SK-MEL-5 (cell line): Measurements from ENCODE around the gene BUB1. TPM values are rescaled to one million over a fixed set of nuclear protein-coding genes. Genes with fewer than 3 reads are reported as not detected.

ENCODE experiments used
- DNase-seq: peaks from one replicate; pipeline ENCODE4 v3.0.0-alpha.2; 2016; ENCODE audit warnings: low read depth, low spot score
- in situ Hi-C: cut with HindIII; loops from 2 replicates; pipeline ENCODE4 v1.10.0; 2016; ENCODE audit warnings: low sequenced_read_pairs, high pct_unique_total_duplicates, low pct_unique_long_range_greater_than_20kb
- total RNA-seq: library from RNA; depleted of rRNA; stranded (reverse); fragments of >200 nt; shearing (Covaris generic); gene quantifications from 2 replicates; pipeline ENCODE4 v1.2.3, GENCODE V29; 2014

BUB1 gene
- total RNA-seq, 1 experiment from 2014 or later = 52.6 TPM

DNA sequence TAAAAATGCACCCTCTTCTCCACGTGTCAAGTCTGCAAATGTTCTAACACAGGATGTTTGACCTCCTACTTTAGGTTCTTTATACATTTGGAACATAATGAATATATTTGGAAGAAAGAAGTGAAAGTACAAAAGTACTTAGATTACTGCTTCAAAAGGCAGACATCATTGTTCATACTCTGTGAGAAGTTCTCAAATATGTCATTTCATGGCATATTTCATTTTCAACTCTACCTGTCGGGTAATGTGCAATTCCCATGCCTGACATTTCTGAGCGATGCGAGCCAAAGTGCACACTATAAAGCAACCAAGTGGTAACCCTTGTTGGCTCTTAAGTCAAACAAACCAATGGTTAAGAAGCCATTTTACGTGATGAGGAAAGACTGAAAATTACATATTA, 7.0 kb downstream of the BUB1 start:
- DNase-seq = no peak
- in situ Hi-C loops = no loop called here

DNA sequence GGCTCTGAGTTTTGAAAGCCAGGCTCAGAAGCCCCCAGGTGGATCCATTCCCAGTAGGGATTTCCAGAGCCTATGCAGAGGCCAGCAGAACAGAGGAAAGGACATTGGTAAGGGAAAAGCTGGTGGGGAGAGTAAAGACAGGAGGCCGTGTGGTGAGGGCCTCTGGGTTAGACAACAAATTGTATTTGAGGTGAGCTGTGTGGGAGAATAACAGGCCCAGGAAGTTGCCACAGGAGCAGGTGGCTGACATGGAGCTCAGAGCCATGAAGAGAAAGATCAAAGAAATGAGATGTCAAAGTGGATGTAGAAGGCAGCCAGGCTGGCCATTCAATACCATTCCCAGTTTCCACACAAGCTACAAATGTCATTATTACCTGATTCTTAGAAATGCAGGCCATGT, 8.8 kb downstream of the BUB1 start:
- DNase-seq = no peak
- in situ Hi-C loops = no loop called here

DNA sequence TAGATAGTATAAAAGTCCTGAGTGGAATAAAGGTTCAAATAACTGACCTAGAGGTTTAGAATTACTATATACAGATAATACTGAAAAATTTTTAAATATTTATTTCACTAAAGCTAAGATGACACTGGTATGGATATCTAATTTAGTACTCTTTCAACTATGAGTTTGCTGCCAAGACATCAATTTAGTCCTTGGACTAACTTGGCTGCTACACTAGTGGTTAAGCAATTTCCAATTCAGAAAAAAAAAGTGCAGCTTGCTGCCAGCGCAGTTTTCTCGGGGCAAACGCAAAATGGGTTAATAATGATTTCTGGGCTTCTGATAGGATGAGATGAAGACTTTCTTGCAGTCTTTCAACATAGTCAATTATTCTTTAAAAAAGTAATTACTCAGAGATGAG, 10.8 kb downstream of the BUB1 start:
- in situ Hi-C loops = no loop called here
- DNase-seq = no peak

DNA sequence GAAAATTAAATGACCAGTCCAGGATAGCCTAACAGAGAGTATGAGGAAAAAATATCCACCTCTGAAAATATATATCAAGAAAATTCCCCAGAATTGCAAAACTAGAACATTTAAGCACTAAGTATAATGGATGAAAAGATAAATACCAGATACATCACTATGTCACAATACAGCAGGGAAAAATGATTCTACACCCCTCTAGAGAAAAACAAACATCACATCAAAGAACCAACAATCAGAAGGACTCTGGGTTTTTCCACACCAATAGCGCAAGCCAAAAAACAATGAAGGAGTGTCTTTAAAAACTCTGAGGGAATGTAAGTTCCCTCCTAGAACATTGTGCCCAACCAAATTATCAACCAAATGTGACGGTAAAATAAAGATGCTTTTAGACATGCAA, 13.7 kb downstream of the BUB1 start:
- no peak for DNase-seq
- in situ Hi-C loops = no loop called here

DNA sequence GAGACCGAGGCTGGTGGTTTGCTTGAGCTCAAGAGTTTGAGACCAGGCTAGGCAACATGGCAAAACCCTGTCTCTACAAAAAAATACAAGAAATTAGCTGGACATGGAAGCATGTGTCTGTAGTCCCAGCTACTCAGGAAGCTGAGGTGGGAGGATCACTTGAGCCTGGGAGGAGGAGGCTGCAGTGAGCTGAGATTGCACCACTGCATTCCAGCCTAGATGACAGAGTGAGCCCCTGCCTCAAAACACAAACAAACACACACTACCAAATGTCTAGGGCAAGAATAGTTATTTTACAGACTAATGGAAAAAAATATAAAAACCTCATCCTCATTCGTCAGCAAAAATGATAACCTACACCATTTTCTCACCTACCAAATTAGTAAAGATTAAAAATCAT, 15.3 kb downstream of the BUB1 start:
- no peak for DNase-seq
- in situ Hi-C loops = no loop called here

DNA sequence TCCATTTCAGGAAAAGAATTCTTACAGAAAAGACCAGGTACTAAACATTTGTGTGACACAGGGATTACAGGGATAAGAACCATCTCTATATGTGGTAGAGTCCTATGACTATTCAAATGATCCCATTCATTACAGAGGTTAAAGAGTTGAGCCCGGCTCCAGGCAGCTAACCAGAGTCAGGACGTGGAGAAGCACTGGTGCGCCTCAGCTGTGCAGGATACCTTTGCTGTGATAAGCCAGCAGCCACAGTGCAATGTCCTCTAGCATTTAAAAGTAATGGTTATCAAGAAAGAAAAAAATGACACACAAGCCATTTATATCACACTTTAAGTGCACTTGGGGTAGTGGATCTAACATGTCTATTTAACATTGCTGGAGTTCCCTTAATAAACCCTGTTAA, 17.3 kb downstream of the BUB1 start:
- in situ Hi-C loops = no loop called here
- DNase-seq = no peak

DNA sequence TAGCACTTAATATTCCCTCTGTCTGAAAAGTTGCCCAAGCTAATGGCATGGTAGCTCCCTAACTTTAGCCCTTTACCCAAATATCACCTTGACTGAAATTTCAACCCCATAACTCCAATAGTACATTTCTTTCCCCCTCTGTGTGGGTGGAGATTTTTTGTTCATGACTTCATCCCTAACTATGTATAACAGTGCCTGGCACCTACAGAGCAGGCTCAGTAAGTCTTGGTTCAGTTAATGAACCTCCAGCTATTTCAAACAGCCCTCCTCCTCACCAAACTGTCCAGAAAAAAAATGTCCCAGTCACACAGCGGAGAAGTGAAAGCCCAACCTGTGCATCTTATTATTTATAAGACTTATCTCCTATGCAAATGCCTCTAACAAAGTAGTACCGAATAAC, 18.6 kb downstream of the BUB1 start:
- in situ Hi-C loops = no loop called here
- DNase-seq = no peak

DNA sequence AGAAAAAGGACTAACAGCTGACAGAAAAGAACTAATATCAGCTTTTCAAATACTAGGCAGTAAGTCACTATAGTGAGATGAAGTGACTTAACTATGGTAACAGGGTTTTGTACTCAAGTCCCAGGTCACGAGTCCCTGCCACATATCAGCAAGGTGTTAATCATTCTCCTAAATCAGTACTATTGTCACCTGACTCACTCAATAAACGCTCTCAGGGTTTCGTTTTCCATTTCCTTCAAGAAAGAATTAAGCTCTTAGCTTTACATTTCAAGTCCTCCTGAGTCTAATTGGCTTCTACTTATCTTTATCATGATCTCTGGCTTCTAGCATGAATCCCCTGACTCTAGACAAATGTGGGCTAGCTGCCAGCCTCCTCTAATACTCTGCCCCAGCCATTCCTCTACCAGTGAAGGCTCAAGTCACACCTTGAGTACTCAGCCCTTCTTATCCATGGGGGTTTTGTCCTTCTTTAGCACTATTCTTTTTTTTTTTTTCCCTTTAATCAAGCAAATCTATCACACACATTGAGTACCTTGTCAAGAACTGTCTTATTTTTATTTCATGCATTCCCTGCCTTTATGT, 20.0 kb downstream of the BUB1 start:
- in situ Hi-C loops = no loop called here
- DNase-seq = no peak

DNA sequence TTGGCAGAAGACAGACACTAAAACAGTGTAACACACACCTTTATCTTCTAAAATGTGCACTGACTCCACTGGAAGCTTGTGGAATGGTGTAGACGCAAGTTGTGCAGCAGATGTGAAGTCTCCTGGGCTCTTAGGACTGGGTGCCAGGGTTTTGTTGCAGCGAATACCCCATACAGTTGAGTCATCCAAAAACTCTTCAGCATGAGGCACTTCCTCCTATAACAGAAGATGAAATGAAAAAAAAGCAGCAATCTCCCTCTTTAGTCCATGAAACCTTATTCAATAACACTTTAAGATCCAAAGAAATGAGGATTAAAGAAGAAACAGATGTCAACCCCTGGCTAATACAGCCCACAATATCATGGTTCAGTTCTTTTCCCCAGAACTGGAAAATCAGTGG, 22.2 kb downstream of the BUB1 start:
- no peak for DNase-seq
- in situ Hi-C loops = no loop called here

DNA sequence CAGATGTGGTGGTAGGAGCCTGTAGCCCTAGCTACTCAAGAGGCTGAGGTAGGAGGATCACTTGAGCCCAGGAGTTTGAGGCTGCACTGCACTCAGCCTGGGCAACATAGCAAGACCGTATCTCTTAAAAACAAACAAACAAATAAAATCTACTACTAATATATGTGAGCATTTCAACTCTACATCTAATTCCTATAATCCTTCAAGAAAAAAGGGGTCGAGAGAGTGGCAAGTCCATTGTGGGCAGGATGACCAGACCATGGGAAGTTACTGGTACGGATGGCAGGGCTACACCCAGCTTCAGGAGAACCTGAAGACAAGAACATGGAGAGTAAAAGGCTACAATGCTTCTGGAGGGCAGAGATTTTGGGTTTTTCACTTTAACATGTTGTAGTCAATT, 24.0 kb downstream of the BUB1 start:
- DNase-seq = no peak
- in situ Hi-C loops = no loop called here

DNA sequence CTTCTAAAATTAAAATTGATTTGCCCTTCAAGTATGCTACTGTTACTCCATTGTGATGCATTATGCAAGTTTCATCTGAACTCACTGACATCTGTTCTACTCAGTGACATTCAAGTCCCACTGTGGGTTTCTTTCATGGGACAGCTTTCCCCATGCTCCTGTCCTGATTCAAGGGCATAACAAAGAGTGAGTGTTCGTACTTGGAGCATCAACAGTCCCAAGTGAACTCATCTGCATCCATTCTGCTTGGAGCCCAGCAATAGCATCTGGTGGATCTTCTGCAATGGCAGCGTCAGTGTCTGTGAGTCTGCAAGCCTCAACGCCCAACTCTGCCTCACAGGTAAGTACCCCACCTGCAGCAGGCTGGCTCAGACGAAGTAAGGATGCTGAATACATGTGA, 27.5 kb downstream of the BUB1 start:
- DNase-seq = peak; percentile 13
- in situ Hi-C loops = no loop called here

DNA sequence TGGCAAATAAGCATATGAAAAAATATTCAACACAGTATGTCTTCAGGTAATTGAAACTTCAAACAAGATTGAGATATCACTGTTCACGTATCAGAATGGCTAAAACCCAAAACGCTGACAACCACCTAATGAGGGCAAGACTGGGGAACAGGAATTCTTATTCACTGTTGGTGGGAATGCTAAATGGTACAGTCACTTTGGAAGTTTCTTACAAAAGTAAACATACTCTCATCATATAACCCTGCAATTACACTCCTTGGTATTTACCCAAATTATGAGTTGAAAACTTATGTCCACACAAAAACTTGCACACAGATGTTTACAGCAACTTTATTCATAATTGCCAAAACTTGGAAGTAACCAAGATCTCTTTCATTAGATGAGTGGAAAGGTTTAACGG, 30.1 kb downstream of the BUB1 start:
- no peak for DNase-seq
- in situ Hi-C loops = no loop called here

DNA sequence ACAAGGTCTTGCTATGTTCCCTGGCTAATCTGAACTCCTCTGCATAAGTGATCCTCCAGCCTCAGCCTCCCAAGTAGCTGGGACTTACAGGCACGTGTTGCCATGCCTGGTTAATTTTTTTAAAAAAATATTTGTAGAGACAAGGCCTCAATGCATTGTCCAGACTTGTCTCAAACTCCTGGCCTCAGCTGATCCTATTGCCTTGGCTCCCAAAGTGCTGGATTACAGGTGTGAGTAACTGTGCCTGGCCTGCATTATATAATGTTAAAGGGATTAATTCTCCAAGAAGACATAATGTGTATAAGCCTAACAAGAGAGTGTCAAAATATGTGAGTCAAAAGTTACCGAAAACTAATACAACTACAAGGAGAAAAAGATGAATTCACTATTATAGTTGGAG, 32.2 kb downstream of the BUB1 start:
- no peak for DNase-seq
- in situ Hi-C loops = no loop called here

DNA sequence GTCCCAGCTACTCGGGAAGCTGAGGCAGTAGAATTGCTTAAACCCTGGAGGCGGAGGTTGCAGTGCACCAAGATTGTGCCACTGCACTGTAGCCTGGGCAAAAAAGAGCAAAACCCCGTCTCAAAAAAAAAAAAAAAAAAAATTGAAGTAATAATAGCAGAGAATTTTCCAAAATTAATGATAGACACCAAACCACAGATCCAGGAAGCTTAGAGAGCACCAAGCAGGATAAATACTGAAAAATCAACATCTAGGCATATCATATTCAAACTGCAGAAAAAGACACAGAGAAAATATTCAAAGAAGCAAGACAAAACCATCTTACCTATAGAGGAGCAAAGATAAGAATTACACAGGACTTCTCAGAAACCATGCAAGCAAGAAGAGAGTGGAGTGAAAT, 33.5 kb downstream of the BUB1 start:
- in situ Hi-C loops = no loop called here
- no peak for DNase-seq

DNA sequence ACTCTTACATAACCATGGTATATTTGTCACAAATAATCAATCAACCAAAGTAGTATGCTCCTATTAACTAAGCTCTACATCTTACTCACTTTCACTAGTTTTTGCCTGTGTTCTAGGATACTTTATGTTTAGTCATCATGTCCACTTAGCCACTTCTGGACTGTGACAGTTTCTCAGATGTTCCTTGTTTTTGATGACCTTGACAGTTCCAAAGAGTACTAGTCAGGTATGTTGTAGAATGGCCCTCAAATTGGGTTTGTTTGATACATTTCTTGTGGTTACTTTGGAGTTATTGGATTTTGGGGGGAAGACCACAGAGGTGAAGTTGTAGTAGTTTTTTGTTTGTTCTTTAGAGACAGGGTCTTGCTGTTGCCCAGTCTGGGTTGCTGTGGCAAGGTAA, 35.5 kb downstream of the BUB1 start:
- in situ Hi-C loops = no loop called here
- DNase-seq = no peak

DNA sequence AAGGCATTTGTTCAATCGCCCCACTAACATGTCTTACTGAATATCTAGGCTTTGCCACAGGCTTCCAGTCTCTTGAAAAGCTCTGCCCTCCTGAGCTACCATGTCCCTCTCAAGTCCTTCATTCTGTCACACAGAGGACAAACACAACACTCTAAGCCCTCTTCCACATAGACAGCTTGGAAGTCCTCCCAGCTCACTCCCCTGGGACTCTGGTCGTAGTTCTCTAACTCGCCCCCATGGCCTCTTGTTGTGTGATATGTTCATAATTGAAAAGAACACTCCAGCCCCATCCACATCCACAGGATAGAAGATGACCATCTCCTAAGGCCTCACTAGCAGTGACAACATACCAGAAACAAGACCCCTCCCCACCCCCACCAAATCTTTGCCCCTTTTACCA, 37.9 kb downstream of the BUB1 start:
- DNase-seq = no peak

DNA sequence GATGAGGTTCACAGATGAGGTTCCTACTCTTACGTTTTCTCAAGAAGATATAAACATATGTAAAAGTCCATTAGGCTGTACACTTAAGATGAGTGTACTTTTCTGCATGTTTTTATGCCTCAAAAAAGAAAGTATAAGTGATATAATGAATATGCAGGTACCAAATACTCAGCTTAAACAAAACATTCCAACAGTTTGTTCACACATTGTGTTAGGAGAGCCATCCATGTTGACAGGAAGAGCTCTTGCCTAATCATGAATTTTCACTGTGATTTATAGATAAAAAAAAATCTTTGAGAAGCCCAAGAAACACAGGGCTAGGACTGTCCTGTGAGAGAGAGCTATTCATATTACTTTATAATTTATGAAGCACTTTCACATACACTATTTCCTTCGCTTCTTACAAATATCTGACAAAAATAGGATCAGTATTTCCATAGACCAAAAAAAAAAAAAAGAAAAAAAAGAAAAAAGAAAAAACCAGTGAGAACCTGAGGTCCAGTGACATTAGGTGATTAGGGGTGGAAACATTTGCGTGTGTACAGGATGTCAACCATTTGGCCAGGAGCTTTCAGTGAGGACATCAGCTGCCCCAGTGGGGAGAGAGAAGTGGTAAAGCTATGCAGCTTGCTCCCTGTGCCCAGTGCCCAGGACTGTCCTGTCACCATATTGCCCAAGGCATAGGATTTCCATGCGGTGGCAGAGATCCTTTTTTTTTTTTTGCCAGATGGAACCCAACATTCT, 38.7 kb downstream of the BUB1 start:
- in situ Hi-C loops = no loop called here
- no peak for DNase-seq

More for the DNA sequence above, 37.9 kb downstream of the BUB1 start:
- in situ Hi-C loops = no loop called here

DNA sequence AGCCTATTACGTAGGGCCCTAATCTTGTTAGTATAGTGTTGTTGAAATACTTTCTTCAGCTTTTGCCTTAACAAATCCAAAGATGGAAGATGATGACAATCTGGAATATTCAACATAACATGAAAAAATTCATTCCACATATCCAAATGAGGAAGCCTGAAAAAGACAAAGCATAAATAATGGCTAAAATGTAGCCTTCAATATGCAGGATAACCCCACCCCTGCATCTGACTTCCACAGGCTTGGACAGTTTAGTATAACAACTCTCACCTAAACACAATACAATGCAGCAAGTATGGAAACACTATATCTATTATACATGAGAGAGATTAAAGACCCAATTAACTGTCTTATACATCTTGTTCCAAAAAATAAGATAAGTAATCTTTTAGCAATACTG, 39.9 kb downstream of the BUB1 start:
- in situ Hi-C loops = no loop called here
- DNase-seq = no peak

DNA sequence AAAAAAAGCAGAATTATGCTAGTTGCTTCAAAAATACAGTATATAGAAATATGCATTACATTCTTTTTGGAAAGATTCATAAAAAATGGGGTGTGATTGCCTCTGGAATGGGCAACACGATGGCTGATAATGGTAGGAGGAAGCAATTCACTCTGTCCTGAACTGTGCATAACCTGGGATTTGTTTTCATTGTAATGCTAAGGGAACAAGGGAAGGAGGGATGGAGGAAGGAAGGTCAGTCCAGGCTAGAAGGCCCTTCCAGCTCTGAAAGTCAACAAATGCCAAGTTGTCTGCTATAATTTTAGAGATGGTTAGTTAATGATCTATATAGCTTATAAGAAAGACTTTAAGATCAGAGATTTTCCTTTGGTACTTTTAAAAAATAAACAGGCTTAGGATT, 40.8 kb downstream of the BUB1 start:
- in situ Hi-C loops = no loop called here
- DNase-seq = no peak
